ENCODE results near the gene LY9. TPM values are rescaled to one million over a fixed set of nuclear protein-coding genes. Genes with fewer than 3 reads are reported as not detected.
"Not testable (repeated sequence)": the region's sequence is repeated elsewhere in the genome, so short reads cannot be mapped to it uniquely, and the experiment has no call there.

The LY9 gene
- total RNA-seq, 1 donor from 2014 or later: not detected

DNA sequence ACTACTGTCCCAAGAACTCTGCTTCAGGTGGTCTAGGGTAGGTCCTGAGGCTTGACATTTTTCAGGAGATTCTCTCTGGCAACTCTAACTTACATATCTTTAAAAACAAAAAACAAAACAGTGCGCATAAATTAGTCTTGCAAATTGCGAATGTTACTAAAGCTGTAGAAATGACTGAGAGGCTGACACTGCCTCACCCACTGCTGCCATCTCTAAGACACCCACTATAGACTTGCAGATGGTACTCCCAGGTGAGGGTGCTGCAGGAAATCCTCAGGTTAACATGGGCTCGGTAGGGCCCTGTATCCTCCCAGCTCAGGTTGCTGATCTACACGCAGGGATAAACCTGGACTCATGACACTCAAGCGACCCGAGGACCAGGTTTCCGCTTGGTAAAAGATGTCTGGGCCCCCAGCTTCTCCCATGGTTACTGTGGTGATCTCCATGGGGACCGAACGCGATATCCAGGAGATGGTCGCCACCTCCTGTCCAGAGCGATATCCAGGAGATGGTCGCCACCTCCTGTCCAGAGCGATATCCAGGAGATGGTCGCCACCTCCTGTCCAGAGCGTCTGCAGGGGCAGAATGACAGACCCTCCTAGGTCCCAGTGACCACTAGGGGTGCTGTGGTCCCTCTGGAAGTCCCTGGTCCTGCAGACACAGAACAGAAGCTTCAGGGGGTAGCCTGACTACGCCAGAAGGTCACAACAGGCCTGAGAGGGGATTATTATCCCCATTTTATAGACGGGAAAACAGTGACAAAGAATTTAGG lies 16.2 kb upstream of the LY9 start:
- Mint-ChIP-seq H3K36me3 (ENCODE audit: insufficient read depth) (no peaks in the 10 kb centered on the region), H3K27me3 (peaks cover 5% of the 10 kb centered on the region), H3K27ac (no peak overlapping the region), H3K4me3 (ENCODE audit: low read depth) (no peak overlapping the region), H3K4me1 (ENCODE audit: low read depth) (peaks cover 19% of the 10 kb centered on the region), H3K9me3 (ENCODE audit: low read depth) (peaks cover 3% of the 10 kb centered on the region)
- TF ChIP-seq, protein P1, sequence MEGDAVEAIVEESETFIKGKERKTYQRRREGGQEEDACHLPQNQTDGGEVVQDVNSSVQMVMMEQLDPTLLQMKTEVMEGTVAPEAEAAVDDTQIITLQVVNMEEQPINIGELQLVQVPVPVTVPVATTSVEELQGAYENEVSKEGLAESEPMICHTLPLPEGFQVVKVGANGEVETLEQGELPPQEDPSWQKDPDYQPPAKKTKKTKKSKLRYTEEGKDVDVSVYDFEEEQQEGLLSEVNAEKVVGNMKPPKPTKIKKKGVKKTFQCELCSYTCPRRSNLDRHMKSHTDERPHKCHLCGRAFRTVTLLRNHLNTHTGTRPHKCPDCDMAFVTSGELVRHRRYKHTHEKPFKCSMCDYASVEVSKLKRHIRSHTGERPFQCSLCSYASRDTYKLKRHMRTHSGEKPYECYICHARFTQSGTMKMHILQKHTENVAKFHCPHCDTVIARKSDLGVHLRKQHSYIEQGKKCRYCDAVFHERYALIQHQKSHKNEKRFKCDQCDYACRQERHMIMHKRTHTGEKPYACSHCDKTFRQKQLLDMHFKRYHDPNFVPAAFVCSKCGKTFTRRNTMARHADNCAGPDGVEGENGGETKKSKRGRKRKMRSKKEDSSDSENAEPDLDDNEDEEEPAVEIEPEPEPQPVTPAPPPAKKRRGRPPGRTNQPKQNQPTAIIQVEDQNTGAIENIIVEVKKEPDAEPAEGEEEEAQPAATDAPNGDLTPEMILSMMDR (IDR thresholded peaks at IDR 0.05; ENCODE audit: unreplicated experiment): peak; percentile 50
- no peak for DNase-seq (ENCODE audit: low spot score, unreplicated experiment)

DNA sequence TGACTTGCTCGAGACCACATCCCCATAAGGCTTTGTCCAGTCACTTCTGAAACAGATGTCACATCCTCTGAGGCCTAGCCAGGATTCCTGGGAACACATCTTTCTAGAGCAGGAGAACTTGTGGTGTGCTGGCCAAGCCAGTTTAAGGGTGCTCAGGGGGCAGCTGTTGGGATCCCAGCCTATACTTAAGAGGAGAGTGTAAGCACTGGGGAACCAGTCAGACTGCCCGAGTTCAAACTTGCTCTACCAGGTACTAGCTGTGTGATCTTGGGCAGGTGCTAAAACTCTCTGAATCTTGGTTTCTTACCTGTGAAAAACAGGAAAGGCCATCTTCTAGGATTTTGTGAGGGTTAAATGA lies 15.6 kb upstream of the LY9 start:
- DNase-seq (ENCODE audit: low spot score, unreplicated experiment): no peak
- H3K36me3 Mint-ChIP-seq (ENCODE audit: insufficient read depth): no peaks in the 10 kb centered on the region
- H3K9me3 Mint-ChIP-seq (ENCODE audit: low read depth): peaks cover 7% of the 10 kb centered on the region
- H3K27me3 Mint-ChIP-seq: no peaks in the 10 kb centered on the region
- peaks cover 19% of the 10 kb centered on the region for H3K4me1 Mint-ChIP-seq (ENCODE audit: low read depth)
- H3K27ac Mint-ChIP-seq: no peak overlapping the region
- TF ChIP-seq, protein P1 (IDR thresholded peaks at IDR 0.05; ENCODE audit: unreplicated experiment): no peak
- H3K4me3 Mint-ChIP-seq (ENCODE audit: low read depth): no peak overlapping the region

DNA sequence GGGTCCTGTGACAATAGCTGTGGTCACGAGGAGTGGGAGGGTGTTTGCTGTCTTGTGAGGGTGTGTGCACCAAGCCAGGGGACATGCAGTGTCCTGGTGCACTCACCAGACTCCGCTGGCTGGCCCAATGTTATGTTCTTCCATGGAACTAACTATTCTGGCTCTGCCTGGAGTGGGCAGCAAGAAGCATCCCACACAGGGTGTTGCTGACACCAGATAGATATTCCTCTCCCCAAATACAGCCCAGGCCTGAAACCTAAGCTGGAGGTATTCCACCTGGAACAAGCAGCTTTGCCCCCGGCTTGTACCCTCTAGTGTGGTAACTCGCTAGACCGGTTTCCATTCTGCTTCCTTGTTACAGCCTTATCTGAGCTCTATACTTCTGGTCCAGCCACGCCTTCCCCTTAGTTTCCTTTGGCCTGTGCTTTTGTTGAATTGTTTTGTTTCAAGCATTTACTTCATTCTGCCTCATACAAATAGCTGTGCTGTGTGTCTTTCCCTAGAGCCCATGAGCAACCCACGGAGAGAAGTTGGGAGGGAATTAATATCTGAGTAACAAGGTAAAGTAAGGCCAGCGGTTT lies 14.7 kb upstream of the LY9 start:
- H3K36me3 Mint-ChIP-seq (ENCODE audit: insufficient read depth): no peaks in the 10 kb centered on the region

GRCh38 chr1:160781914-160782689 lies 13.9 kb upstream of the LY9 start:
- Mint-ChIP-seq H3K27me3 (no peaks in the 10 kb centered on the region), H3K4me1 (ENCODE audit: low read depth) (peaks cover 19% of the 10 kb centered on the region), H3K27ac (peak overlapping the region; percentile 98), H3K36me3 (ENCODE audit: insufficient read depth) (no peaks in the 10 kb centered on the region), H3K4me3 (ENCODE audit: low read depth) (no peak overlapping the region), H3K9me3 (ENCODE audit: low read depth) (peaks cover 7% of the 10 kb centered on the region)
- no peak for DNase-seq (ENCODE audit: low spot score, unreplicated experiment)
- TF ChIP-seq, protein P1 (IDR thresholded peaks at IDR 0.05; ENCODE audit: unreplicated experiment): no peak

More for the DNA sequence above, 14.7 kb upstream of the LY9 start:
- peaks cover 19% of the 10 kb centered on the region for H3K4me1 Mint-ChIP-seq (ENCODE audit: low read depth)
- no peaks in the 10 kb centered on the region for H3K27me3 Mint-ChIP-seq
- peak overlapping the region; percentile 98 for H3K27ac Mint-ChIP-seq
- H3K9me3 Mint-ChIP-seq (ENCODE audit: low read depth): peaks cover 7% of the 10 kb centered on the region
- peak; percentile 27 for DNase-seq (ENCODE audit: low spot score, unreplicated experiment)
- peak overlapping the region; percentile 5 for H3K4me3 Mint-ChIP-seq (ENCODE audit: low read depth)
- TF ChIP-seq, protein P1 (IDR thresholded peaks at IDR 0.05; ENCODE audit: unreplicated experiment): no peak

DNA sequence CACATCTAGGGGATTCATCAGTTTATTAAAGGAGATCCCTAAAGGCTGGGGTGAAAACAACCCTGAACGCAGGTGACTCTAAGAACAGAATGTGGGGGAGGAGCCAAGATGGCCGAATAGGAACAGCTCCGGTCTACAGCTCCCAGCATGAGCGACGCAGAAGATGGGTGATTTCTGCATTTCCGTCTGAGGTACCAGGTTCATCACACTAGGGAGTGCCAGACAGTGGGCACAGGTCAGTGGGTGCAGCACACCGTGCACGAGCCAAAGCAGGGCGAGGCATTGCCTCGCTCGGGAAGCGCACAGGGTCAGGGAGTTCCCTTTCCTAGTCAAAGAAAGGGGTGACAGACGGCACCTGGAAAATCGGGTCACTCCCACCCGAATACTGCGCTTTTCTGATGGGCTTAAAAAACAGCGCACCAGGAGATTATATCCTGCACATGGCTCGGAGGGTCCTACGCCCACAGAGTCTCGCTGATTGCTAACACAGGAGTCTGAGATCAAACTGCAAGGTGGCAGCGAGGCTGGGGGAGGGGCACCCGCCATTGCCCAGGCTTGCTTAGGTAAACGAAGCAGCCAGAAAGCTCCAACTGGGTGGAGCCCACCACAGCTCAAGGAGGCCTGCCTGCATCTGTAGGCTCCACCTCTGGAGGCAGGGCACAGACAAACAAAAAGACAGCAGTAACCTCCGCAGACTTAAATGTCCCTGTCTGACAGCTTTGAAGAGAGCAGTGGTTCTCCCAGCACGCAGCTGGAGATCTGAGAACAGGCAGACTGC lies 12.8 kb upstream of the LY9 start:
- not testable (repeated sequence) for H3K4me3 Mint-ChIP-seq (ENCODE audit: low read depth); H3K36me3 Mint-ChIP-seq (ENCODE audit: insufficient read depth); H3K27me3 Mint-ChIP-seq; H3K9me3 Mint-ChIP-seq (ENCODE audit: low read depth); DNase-seq (ENCODE audit: low spot score, unreplicated experiment); H3K27ac Mint-ChIP-seq
- H3K4me1 Mint-ChIP-seq (ENCODE audit: low read depth): peaks cover 18% of the 10 kb centered on the region
